Mononuclear cell (primary cell): Measurements from ENCODE around the gene COL17A1. TPM values are rescaled to one million over a fixed set of nuclear protein-coding genes. Genes with fewer than 3 reads are reported as not detected.

Experiments
- H3K27me3 ChIP-seq: 2 replicates; pipeline ENCODE4 v1.6.0; 2011; ENCODE audit warnings: low read length, control low read depth; ENCODE audit not compliant: insufficient read depth
- H3K4me1 ChIP-seq: 2 replicates; pipeline ENCODE4 v1.5.1; 2011; ENCODE audit warnings: mild to moderate bottlenecking, low read length, control low read depth; ENCODE audit not compliant: insufficient read depth
- H3K4me3 ChIP-seq: 2 replicates; pipeline ENCODE4 v1.5.1; 2011; ENCODE audit warnings: mild to moderate bottlenecking, low read length, moderate library complexity
- H3K9me3 ChIP-seq: 2 replicates; pipeline ENCODE4 v1.5.1; 2011; ENCODE audit warnings: low read depth, mild to moderate bottlenecking, control low read depth, low read length
- total RNA-seq: library from RNA; depleted of rRNA; stranded (reverse); fragments of >200 nt; gene quantifications from one replicate; pipeline ENCODE4 v1.2.3, GENCODE V29; 2012

The COL17A1 gene
- total RNA-seq, 1 donor: not detected

DNA sequence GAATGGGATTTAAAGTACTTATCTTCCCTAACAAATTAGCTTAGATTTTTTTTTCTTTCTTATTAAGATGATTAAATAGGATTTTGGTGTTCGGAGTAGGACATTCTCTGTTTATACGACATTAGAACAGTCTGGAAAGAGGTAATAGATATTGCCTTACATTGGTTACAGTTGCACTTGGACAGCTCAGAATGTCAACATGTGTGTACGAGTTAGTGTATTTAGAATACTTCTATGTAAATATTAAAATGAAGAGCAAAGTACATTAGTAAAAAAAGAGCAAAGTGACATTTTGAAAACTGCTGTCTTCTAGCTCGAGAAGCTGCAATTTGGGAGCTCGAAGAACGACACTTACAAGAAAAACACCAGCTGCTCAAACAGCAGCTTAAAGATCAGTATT lies 67.2 kb downstream of the COL17A1 start:
- Histone ChIP-seq H3K27me3 (no peaks in the 10 kb centered on the region), H3K4me3 (no peak overlapping the region), H3K4me1 (no peaks in the 10 kb centered on the region), H3K9me3 (no peaks in the 10 kb centered on the region)

DNA sequence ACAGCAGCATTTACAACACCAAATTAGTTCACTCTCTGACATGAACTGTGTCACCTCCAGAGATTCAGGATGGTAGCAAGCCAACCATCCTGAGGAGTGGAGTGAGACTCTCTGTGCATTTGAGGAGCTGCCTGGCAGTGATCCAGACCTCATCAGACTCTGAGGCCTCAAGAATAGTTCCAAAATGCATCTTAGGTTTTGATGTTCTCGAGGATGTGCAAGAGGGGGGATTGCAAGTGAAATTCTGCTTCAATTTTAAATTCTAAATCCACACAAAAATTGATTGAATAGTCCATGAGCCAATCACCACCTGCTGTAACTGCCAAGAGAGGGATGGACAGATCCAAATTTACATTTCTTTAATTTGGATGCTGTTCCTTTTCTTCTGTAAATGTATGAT lies 69.0 kb downstream of the COL17A1 start:
- Histone ChIP-seq H3K4me1 (no peaks in the 10 kb centered on the region), H3K27me3 (no peaks in the 10 kb centered on the region), H3K9me3 (no peaks in the 10 kb centered on the region), H3K4me3 (no peak overlapping the region)

DNA sequence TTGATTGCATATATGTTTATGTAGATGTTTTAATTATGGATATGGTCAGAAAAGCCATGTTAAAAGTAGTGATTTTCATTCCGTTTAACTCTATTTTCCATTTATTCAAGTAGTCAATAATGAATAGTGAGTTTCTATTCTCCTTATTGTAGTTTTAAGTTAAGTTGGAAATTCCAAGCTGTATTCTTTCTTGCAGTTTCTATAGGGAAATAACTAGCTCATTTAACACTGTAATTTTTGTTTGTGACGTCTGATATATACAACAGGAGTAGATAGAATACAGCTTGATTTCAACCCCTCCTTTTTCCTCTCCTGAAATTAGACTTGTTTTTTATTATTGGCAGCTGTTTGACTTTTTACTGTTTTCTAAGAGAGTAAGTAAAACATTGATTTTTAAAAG lies 71.5 kb downstream of the COL17A1 start:
- Histone ChIP-seq H3K4me1 (no peaks in the 10 kb centered on the region), H3K9me3 (no peaks in the 10 kb centered on the region), H3K27me3 (no peaks in the 10 kb centered on the region), H3K4me3 (no peak overlapping the region)

DNA sequence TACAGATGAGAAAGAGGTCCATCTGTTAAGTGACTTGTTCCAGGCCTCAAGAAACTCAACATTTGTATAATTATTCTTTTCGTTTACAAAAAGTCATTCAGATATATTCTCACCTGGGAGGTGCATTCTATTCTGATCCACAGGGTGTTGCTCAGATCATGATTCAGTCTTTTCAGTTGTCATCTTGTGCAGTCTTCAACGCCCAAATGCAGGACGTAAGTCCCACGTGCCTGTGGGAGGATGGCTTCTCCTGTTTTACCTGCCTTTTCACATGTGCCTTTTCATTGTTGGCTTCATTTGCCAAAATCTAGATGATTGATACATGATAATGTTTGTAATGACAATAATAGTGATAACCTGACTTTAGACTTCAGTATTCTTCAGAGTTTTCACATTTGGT lies 72.2 kb downstream of the COL17A1 start:
- H3K4me1 ChIP-seq: no peaks in the 10 kb centered on the region
- H3K27me3 ChIP-seq: no peaks in the 10 kb centered on the region
- no peaks in the 10 kb centered on the region for H3K9me3 ChIP-seq
- no peak overlapping the region for H3K4me3 ChIP-seq

DNA sequence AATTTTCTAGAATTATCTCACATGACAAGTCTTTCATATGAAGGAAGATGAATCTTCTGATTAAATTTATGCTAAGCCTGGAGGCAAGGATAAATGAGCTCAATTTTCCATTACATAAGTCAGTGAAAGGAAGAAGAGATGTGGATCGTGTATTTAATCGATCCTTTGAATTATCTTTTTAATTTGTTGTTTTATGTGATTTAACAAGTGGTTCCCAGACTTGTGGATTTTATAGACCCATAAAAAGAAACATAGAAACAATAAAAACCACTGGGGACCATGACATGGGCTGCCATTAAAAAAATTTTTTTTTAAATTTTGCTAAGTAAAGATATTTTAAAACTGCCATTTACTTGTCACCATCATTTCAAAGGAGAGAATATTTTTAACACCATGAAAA lies 73.8 kb downstream of the COL17A1 start:
- H3K9me3 ChIP-seq: no peaks in the 10 kb centered on the region
- H3K4me1 ChIP-seq: no peaks in the 10 kb centered on the region
- H3K27me3 ChIP-seq: no peaks in the 10 kb centered on the region
- no peak overlapping the region for H3K4me3 ChIP-seq

DNA sequence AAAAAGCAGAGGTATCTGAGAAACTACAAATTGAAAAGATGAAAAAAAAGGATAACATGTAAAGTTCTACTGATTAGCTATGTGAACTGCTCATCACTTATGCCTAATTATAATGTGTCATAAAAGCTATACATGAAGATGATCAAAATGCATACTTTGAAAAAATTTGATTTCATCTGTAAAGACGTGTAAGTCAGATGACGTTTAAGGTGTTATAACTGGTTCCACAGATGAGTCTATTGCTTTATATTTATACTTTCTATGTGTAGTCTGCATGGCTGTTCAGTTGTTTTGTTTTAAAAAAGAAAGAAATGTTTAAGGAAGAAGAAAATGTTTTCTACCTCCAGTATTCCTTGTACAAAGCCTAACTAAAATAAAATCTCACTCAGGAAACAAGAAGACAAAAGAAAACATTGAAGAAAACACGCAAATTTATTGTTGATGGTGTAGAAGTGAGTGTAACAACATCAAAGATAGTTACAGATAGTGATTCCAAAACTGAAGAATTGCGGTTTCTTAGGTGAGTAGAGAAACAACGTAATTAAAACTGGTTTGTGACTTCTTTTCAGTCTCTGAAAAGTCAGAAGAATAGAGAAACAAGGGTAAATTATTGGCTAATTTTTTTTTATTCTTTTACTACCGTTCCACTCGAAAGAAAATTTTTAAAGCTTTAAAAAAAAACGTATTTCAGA lies 80.4 kb downstream of the COL17A1 start:
- Histone ChIP-seq H3K4me1 (no peaks in the 10 kb centered on the region), H3K27me3 (no peaks in the 10 kb centered on the region), H3K9me3 (no peaks in the 10 kb centered on the region), H3K4me3 (no peak overlapping the region)

DNA sequence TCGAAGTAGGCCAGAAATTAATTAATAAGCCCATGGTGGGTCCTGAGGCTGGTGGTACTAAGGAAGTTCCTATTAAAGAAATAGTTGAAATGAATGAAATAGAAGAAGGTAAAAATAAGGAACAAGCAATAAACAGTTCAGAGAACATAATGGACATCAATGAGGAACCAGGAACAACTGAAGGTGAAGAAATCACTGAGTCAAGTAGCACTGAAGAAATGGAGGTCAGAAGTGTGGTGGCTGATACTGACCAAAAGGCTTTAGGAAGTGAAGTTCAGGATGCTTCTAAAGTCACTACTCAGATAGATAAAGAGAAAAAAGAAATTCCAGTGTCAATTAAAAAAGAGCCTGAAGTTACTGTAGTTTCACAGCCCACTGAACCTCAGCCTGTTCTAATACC lies 82.8 kb downstream of the COL17A1 start:
- Histone ChIP-seq H3K9me3 (no peaks in the 10 kb centered on the region), H3K4me3 (no peak overlapping the region), H3K27me3 (no peaks in the 10 kb centered on the region), H3K4me1 (no peaks in the 10 kb centered on the region)

DNA sequence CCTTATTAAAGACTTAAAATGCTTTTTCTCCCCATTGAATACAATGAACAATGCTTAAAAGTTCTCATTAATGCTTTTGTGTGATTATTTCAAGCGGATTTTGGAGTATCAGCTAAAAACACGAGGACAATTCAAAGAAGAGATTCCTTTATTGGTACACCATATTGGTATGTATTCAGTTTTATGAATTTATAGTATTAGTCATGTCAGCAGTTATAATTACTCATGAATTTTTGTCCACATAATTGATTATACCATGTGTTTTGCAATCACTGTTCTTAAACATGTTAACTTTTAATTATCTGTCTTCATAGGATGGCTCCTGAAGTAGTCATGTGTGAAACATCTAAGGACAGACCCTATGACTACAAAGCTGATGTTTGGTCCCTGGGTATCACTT lies 86.9 kb downstream of the COL17A1 start:
- Histone ChIP-seq H3K4me1 (no peaks in the 10 kb centered on the region), H3K4me3 (no peak overlapping the region), H3K9me3 (no peaks in the 10 kb centered on the region), H3K27me3 (no peaks in the 10 kb centered on the region)

DNA sequence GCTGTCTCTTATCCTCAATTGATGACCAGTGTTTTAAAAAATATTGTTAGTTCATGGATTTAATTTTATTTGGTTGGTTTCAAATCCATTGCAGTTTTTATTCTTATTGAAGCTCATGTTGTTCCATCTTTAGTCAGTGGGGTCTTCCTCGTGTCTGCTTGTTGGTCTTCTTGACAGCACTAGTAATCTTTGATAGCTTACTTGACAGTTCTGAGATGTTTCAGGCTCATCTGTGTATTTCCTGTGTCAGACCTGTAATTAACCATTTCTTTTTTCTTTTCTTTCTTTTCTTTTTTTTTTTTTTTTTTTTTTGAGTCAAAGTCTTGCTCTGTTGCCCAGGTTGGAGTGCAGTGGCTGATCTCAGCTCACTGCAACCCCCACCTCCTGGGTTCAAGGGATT lies 90.5 kb downstream of the COL17A1 start:
- Histone ChIP-seq H3K9me3 (no peaks in the 10 kb centered on the region), H3K4me3 (no peak overlapping the region), H3K27me3 (no peaks in the 10 kb centered on the region), H3K4me1 (no peaks in the 10 kb centered on the region)

DNA sequence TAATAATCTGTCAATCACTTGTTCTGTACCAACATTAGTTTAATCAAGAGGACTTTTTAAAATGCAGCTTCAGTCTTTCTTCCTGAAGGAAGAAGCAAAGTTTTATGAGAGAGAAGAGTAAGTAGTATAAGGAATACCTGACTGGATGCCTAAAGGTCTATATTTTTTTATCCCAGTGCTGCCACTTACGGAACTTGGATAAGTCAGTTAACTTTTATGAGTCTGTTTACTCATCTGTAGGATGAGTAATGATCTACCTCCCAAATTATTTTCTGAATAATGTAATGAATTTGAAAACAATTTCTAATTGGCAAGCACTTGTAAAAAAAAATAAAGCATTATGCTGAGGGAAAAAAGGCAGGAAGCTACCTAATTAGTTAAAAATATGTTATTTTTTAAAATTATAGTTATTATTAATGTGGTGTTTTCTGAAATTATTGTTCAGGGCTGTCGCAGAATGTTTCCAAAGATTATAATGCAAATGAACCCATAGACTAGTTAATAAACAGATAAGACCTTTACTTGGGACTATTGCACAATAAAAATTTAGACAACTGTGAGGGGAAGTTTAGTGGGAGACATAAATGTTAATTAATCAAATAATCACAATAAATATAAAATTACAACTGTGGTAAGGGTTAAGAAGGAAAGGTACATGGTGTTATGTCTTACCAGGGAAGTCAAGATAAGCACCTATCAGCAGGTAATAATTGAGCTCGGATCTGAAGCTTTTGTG lies 94.1 kb downstream of the COL17A1 start:
- no peak overlapping the region for H3K4me3 ChIP-seq
- no peaks in the 10 kb centered on the region for H3K9me3 ChIP-seq
- no peaks in the 10 kb centered on the region for H3K4me1 ChIP-seq
- H3K27me3 ChIP-seq: no peaks in the 10 kb centered on the region

DNA sequence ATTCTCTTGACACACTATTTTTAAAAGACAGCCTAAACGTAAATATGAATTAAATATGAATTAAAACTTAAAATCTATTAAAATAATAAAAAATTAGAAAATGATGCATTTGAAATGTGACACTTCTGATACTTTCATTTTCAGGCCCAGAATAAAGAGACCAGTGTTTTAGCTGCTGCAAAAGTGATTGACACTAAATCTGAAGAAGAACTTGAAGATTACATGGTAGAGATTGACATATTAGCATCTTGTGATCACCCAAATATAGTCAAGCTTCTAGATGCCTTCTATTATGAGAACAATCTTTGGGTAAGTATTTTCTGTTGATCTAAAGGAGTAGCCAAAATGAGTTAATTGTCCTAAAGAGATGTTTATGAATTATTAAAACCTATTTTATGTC lies 95.1 kb downstream of the COL17A1 start:
- H3K27me3 ChIP-seq: no peaks in the 10 kb centered on the region
- no peaks in the 10 kb centered on the region for H3K9me3 ChIP-seq
- H3K4me1 ChIP-seq: no peaks in the 10 kb centered on the region
- H3K4me3 ChIP-seq: no peak overlapping the region

DNA sequence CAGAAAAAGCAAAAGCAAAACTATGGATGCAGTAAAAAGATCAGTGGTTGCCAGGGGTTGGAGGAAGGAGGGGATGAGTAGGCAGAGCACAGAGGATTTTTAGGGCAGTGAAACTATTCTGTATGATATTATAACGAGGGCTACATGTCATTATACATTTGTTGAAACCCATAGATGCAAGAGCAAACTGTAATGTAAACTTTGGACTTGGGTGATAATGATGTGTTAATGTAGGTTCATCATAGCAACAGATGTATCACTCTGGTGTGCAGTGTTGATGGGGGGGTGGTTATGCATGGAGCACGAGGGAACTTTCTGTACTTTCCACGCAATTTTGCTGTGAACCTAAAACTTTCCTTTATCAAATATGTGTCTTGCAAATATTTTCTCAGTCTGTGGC lies 95.6 kb downstream of the COL17A1 start:
- Histone ChIP-seq H3K4me1 (no peaks in the 10 kb centered on the region), H3K9me3 (no peaks in the 10 kb centered on the region), H3K27me3 (no peaks in the 10 kb centered on the region), H3K4me3 (no peak overlapping the region)

DNA sequence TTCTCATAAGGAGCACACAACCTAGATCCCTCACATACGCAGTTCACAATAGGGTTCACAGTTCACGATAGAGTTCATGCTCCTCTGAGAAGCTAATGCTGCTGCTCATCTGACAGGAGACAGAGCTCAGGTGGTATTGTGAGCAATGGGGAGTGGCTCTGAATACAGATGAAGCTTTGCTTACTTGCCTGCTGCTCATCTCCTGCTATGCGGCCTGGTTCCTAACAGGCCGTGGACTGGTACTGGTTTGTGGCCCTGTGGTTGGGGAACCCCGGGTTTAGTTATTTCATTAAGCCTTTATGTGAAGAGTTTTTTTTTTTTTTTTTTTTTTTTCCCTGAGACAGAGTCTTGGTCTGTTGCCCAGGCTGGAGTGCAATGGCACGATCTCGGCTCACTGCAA lies 99.3 kb downstream of the COL17A1 start:
- H3K4me3 ChIP-seq: no peak overlapping the region
- no peaks in the 10 kb centered on the region for H3K27me3 ChIP-seq
- H3K9me3 ChIP-seq: no peaks in the 10 kb centered on the region
- H3K4me1 ChIP-seq: peaks cover 17% of the 10 kb centered on the region

DNA sequence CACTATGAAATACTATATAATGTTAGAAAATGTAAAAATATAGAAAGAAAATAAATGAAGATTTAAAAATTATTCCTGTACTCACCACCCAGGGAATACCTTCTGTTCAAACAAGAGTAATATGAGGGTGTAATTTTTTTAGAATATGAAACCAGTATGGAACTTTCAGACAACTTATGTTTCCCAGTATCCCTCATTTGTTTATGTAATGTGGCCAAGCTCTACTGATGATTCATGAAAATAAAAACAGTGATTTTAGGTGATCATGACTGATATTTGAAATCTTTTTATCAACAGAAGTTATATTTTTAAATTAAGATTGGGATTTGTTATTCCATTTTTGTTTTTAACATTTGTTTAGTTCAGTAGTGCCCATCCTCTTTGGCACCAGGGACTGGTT lies 100.0 kb downstream of the COL17A1 start:
- peaks cover 17% of the 10 kb centered on the region for H3K4me1 ChIP-seq
- H3K27me3 ChIP-seq: no peaks in the 10 kb centered on the region
- H3K4me3 ChIP-seq: no peak overlapping the region
- no peaks in the 10 kb centered on the region for H3K9me3 ChIP-seq

DNA sequence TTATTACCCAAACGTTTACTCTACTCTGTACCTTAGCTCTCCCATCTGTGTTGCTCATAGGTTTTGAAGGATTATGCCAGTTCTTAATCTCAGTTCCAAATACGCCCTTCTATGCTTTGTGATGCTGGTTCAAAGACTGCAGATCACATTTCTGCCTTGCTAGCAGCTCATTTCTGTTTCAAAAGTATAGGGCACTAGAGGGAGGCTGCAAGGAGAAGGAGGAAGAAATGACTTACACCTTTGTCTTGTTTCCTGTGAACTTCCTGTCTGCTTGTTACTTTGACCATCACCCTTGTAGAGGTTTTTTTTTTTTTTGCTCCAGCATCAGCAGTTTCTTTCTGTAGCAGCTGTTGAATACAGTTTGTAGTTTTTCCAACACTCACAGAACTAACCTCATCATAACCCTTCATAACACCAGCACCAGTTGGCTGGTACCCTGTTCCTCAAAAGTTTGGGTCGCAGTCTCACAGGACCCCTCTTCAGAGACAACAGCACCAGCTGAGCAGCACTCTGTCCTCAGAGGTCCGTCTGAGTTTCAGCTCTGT lies 102.2 kb downstream of the COL17A1 start:
- Histone ChIP-seq H3K4me1 (peaks cover 22% of the 10 kb centered on the region), H3K4me3 (no peak overlapping the region), H3K9me3 (no peaks in the 10 kb centered on the region), H3K27me3 (no peaks in the 10 kb centered on the region)

DNA sequence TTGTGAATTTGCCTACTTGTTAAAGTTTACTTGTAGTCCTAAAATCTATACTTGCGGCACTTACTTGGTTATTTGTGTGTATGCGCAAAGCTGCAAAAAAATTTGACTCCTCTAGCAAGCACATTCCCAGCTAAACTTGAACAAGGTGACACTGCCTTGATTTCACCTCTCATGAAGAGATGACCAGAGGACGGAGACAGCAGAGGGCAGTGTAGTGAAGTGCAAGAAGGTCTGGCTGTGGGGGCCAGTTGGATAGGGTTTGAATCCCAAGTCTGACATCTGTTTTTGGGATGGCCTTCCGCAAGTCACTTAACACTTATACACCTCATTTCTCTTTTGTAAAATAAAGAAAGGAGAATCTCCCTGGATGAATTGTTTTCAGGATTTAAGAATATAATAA lies 103.0 kb downstream of the COL17A1 start:
- Histone ChIP-seq H3K4me1 (peaks cover 22% of the 10 kb centered on the region), H3K4me3 (no peak overlapping the region), H3K9me3 (no peaks in the 10 kb centered on the region), H3K27me3 (no peaks in the 10 kb centered on the region)
